SH-SY5Y (cell line): ENCODE measurements around the gene ERGIC1.

ENCODE experiments used
- GATA2 ChIP-seq: IDR thresholded peaks from 2 replicates; pipeline ENCODE4 v1.6.1; 2011; ENCODE audit warnings: mild to moderate bottlenecking, low read depth, low read length
- GATA3 ChIP-seq: IDR thresholded peaks from 2 replicates; pipeline ENCODE4 v1.6.1; 2011; ENCODE audit warnings: low read depth, mild to moderate bottlenecking, low read length, moderate library complexity

DNA sequence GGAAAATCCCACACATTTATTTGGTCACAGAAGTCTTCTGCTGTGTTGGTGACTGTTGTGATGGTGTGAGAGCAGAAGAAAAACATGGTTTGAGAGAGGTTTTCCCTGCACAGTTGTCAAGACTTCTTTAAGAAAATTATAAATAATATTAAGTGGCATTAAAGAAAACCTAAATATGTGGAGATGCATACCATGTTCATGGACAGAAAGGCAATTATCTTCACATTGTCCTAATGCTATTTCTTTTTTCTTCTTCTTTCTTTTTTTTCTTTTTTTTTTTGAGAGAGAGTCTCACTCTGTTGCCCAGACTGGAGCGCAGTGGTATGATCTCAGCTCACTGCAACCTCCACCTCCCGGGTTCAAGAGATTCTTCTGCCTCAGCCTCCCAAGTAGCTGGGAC is 24.3 kb upstream of the ERGIC1 start:
- TF ChIP-seq GATA2 (no peak), GATA3 (no peak)
